ENCODE measurements around the gene SCOC. TPM values are rescaled to one million over a fixed set of nuclear protein-coding genes. Genes with fewer than 3 reads are reported as not detected.

SCOC gene
- total RNA-seq, 4 donors from 2014 or later, result 39.8 to 64.4 (median 55.0) TPM

GRCh38 chr4:140427919-140428471, 54.5 kb downstream of the SCOC start:
- 41% methylated on average over 7 of the region's 7 CpGs for WGBS
- H3K27ac ChIP-seq (replicated peaks in 1 of 4), result peak overlapping the region in 3 of 4 donors; percentile 57 to 78 (median 73)
- H3K4me3 ChIP-seq, result peak overlapping the region; percentile 61 to 84 (median 72)
- H3K27me3 ChIP-seq, result no peaks in the 10 kb centered on the region
- intact Hi-C loops (cut with DNase I), result no loop called here
- H3K4me1 ChIP-seq, result peaks cover 8 to 20% (median 18%) of the 10 kb centered on the region in 4 donors
- no peak for TF ChIP-seq CTCF (IDR thresholded peaks at IDR 0.05)
- DNase-seq (ENCODE audit: extremely low spot score), result no peak
- H3K36me3 ChIP-seq, result no peaks in the 10 kb centered on the region
- H3K9me3 ChIP-seq, result no peaks in the 10 kb centered on the region

Other genes starting within 250 kb of the SCOC start
- 1 to 10 TPM; 5.0 to 8.7 (median 7.1) TPM for gene MAML3, start 219.5 kb upstream of the SCOC start, total RNA-seq
- 1 to 10 TPM; 1.8 to 2.8 (median 2.2) TPM for gene CLGN, start 54.0 kb downstream of the SCOC start, total RNA-seq
- not detected for gene MGAT4D, start 124.6 kb downstream of the SCOC start, total RNA-seq
- 10 to 100 TPM; 11.2 to 16.2 (median 15.1) TPM for gene ELMOD2, start 150.5 kb downstream of the SCOC start, total RNA-seq
- gene UCP1, start 195.3 kb downstream of the SCOC start, total RNA-seq, result not detected